Liver (tissue), 9 donors: ENCODE results near the gene CTDSP2. TPM values are rescaled to one million over a fixed set of nuclear protein-coding genes. Genes with fewer than 3 reads are reported as not detected.
"Not testable (repeated sequence)": the region's sequence is repeated elsewhere in the genome, so short reads cannot be mapped to it uniquely, and the experiment has no call there.

ENCODE experiments used
- DNase-seq: peaks from one replicate; pipeline ENCODE4 v3.0.0-alpha.2; 2017; ENCODE audit warnings: low spot score
- H3K27ac ChIP-seq, 2 donors: one replicate each; pipeline ENCODE4 v1.7.0; 2013; ENCODE audit warnings: inconsistent platforms in 2 of 2, low read length in 2 of 2, control low read depth in 1 of 2, low read depth in 1 of 2, mild to moderate bottlenecking in 1 of 2
- H3K27me3 ChIP-seq, 4 donors: one replicate each; pipeline versions ENCODE4 v1.6.1 to v1.7.0; 2013; ENCODE audit warnings: low read length in 3 of 4, inconsistent platforms in 1 of 4, mild to moderate bottlenecking in 1 of 4, moderate library complexity in 1 of 4; ENCODE audit not compliant: control insufficient read depth in 4 of 4, insufficient read depth in 4 of 4
- H3K36me3 ChIP-seq, 4 donors: one replicate each; pipeline versions ENCODE4 v1.6.1 to v1.7.0; 2013; ENCODE audit warnings: low read length in 3 of 4, mild to moderate bottlenecking in 3 of 4, low read depth in 1 of 4, moderate library complexity in 1 of 4; ENCODE audit not compliant: control insufficient read depth in 4 of 4, insufficient read depth in 3 of 4
- H3K4me1 ChIP-seq, 4 donors: one replicate each; pipeline versions ENCODE4 v1.6.1 to v1.7.0; 2013; ENCODE audit warnings: low read length in 3 of 4, mild to moderate bottlenecking in 3 of 4, moderate library complexity in 1 of 4; ENCODE audit not compliant: control insufficient read depth in 4 of 4, insufficient read depth in 4 of 4
- H3K4me3 ChIP-seq, 3 donors: one replicate each; pipeline versions ENCODE4 v1.6.1 to v1.7.0; 2013; ENCODE audit warnings: low read length in 3 of 3, control low read depth in 1 of 3, low read depth in 1 of 3, mild to moderate bottlenecking in 1 of 3
- H3K9ac ChIP-seq, 2 donors: one replicate each; pipeline ENCODE4 v1.7.0; 2013; ENCODE audit warnings: low read length in 2 of 2, mild to moderate bottlenecking in 2 of 2, moderate library complexity in 2 of 2, control low read depth in 1 of 2, low read depth in 1 of 2
- H3K9me3 ChIP-seq, 4 donors: one replicate each; pipeline versions ENCODE4 v1.6.1 to v1.7.0; 2013; ENCODE audit warnings: low read length in 3 of 4; ENCODE audit not compliant: control insufficient read depth in 4 of 4
- ATF3 ChIP-seq: IDR thresholded peaks from 2 replicates; pipeline ENCODE4 v1.6.1; 2016; ENCODE audit warnings: antibody characterized with exemption
- EGR1 ChIP-seq, 2 donors: IDR thresholded peaks; 2 replicates each; pipeline ENCODE4 v1.6.1; 2016 to 2018; ENCODE audit warnings: antibody characterized with exemption in 2 of 2, low read depth in 2 of 2
- FOXA1 ChIP-seq: IDR thresholded peaks from 2 replicates; pipeline ENCODE4 v1.6.1; 2016; ENCODE audit warnings: antibody characterized with exemption
- FOXA2 ChIP-seq: IDR thresholded peaks from 2 replicates; pipeline ENCODE4 v1.6.1; 2016; ENCODE audit warnings: antibody characterized with exemption
- GABPA ChIP-seq, 2 donors: IDR thresholded peaks in 1 of 2; conservative IDR thresholded peaks in 1 of 2; 2 replicates each; pipeline ENCODE4 v1.6.1; 2016; ENCODE audit warnings: antibody characterized with exemption in 2 of 2, mild to moderate bottlenecking in 1 of 2, moderate library complexity in 1 of 2
- HNF4A ChIP-seq, 2 donors: conservative IDR thresholded peaks; 2 replicates each; pipeline ENCODE4 v1.6.1; 2016; ENCODE audit warnings: antibody characterized with exemption in 2 of 2, mild to moderate bottlenecking in 2 of 2
- HNF4G ChIP-seq: IDR thresholded peaks from 2 replicates; pipeline ENCODE4 v1.6.1; 2016; ENCODE audit warnings: antibody characterized with exemption
- JUND ChIP-seq, 2 donors: IDR thresholded peaks; 2 replicates each; pipeline ENCODE4 v1.6.1; 2016; ENCODE audit warnings: antibody characterized with exemption in 2 of 2
- NR2F2 ChIP-seq: IDR thresholded peaks from 2 replicates; pipeline ENCODE4 v1.6.1; 2016; ENCODE audit warnings: antibody characterized with exemption
- RAD21 ChIP-seq, 2 donors: IDR thresholded peaks; 2 replicates each; pipeline ENCODE4 v1.6.1; 2016; ENCODE audit warnings: antibody characterized with exemption in 2 of 2, mild to moderate bottlenecking in 2 of 2
- REST ChIP-seq: IDR thresholded peaks from 2 replicates; pipeline ENCODE4 v1.6.1; 2016; ENCODE audit warnings: antibody characterized with exemption, mild to moderate bottlenecking
- RXRA ChIP-seq, 2 donors: IDR thresholded peaks; 2 replicates each; pipeline ENCODE4 v1.6.1; 2017 to 2018; ENCODE audit warnings: antibody characterized with exemption in 2 of 2, mild to moderate bottlenecking in 1 of 2
- SP1 ChIP-seq: IDR thresholded peaks from 2 replicates; pipeline ENCODE4 v1.6.1; 2018; ENCODE audit warnings: antibody characterized with exemption, mild to moderate bottlenecking
- TAF1 ChIP-seq: conservative IDR thresholded peaks from 2 replicates; pipeline ENCODE4 v1.6.1; 2016; ENCODE audit warnings: antibody characterized with exemption, mild to moderate bottlenecking
- YY1 ChIP-seq: IDR thresholded peaks from 2 replicates; pipeline ENCODE4 v1.6.1; 2016; ENCODE audit warnings: antibody characterized with exemption, mild to moderate bottlenecking
- ZBTB33 ChIP-seq: IDR thresholded peaks from 2 replicates; pipeline ENCODE4 v1.6.1; 2016; ENCODE audit warnings: antibody characterized with exemption
- WGBS: extraction: QIAGEN DNeasy Blood & Tissue Kit; methylation state at CpG from one replicate; pipeline ENCODE4 v1.1.7; 2013; 5-methylcytosine and 5-hydroxymethylcytosine counted together
- polyA plus RNA-seq, 2 donors: library from polyadenylated mRNA; stranded (reverse) in 1 of 2; unstranded in 1 of 2; fragments of 200-250 nt in 1 of 2; fragments of >200 nt in 1 of 2; fragmentation: Nextera tagmentation in 1 of 2; extraction: Ambion mirVana in 1 of 2; gene quantifications; one replicate each; pipeline versions ENCODE4 v1.2.1 to v1.2.3, GENCODE V29; 2013 to 2015
- total RNA-seq, 2 donors: library from RNA; depleted of rRNA; stranded (reverse); fragments of >200 nt; gene quantifications; one replicate each; pipeline ENCODE4 v1.2.3, GENCODE V29; 2014
- TF ChIP-seq, protein P1 (sequence below): fragments of 150-350 bp; IDR thresholded peaks from 2 replicates; pipeline ENCODE4 v1.5.1; 2017; ENCODE audit warnings: improper control_type of control experiment, low read depth, low read length; ENCODE audit not compliant: missing input control
- TF ChIP-seq, protein P2 (sequence below): IDR thresholded peaks from 2 replicates; pipeline ENCODE4 v1.6.1; 2016; ENCODE audit warnings: antibody characterized with exemption
- donor health status: healthy.
- donor health status: healthy.
- donor health status: healthy.
- donor health status: healthy.
- donor health status: healthy.

Gene CTDSP2
- total and polyA plus RNA-seq, 4 donors: 20.1 to 60.9 (median 43.7) TPM

DNA sequence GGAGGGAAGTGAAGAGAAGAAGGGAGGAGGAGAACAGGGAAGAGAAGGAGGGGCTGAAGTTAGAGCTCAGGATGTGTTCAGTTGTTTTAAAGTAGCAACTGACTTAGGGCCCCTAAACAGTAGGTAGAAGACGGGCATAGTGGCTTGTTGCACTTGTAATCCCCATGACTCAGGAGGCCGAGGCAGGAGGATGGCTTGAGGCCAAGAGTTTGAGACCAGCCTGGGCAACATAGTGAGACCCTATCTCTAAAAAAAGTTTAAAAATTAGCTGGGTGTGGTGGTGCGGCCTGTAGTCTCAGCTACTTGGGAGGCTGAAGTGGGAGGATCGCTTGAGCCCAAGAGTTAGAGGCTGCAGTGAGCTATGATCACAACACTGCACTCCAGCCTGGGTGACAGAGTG, 40.4 kb upstream of the CTDSP2 start:
- H3K27ac ChIP-seq, DNase-seq, H3K27me3 ChIP-seq, H3K4me3 ChIP-seq, H3K36me3 ChIP-seq, H3K9me3 ChIP-seq, H3K4me1 ChIP-seq, H3K9ac ChIP-seq: not testable (repeated sequence)
- 93% methylated on average over 4 of the region's 4 CpGs for WGBS

- H3K4me1 ChIP-seq: no peaks in the 10 kb centered on the region
Measured at GRCh38 chr12:57886542-57886941, 40.0 kb upstream of the CTDSP2 start.

More at GRCh38 chr12:57886542-57886941, 40.0 kb upstream of the CTDSP2 start:
- Histone ChIP-seq H3K27me3 (no peaks in the 10 kb centered on the region), H3K9me3 (no peaks in the 10 kb centered on the region), H3K27ac (no peak overlapping the region), H3K4me3 (no peak overlapping the region), H3K9ac (no peak overlapping the region), H3K36me3 (no peaks in the 10 kb centered on the region)
- 91% methylated on average over 2 of the region's 2 CpGs for WGBS
- DNase-seq: no peak
- TF ChIP-seq JUND (IDR thresholded peaks at IDR 0.05): no peak
- no peak for TF ChIP-seq EGR1 (IDR thresholded peaks at IDR 0.05; ENCODE audit: low read depth in 2 of 2)
- no peak for TF ChIP-seq FOXA1
- no peak for TF ChIP-seq ATF3
- TF ChIP-seq, protein P1, sequence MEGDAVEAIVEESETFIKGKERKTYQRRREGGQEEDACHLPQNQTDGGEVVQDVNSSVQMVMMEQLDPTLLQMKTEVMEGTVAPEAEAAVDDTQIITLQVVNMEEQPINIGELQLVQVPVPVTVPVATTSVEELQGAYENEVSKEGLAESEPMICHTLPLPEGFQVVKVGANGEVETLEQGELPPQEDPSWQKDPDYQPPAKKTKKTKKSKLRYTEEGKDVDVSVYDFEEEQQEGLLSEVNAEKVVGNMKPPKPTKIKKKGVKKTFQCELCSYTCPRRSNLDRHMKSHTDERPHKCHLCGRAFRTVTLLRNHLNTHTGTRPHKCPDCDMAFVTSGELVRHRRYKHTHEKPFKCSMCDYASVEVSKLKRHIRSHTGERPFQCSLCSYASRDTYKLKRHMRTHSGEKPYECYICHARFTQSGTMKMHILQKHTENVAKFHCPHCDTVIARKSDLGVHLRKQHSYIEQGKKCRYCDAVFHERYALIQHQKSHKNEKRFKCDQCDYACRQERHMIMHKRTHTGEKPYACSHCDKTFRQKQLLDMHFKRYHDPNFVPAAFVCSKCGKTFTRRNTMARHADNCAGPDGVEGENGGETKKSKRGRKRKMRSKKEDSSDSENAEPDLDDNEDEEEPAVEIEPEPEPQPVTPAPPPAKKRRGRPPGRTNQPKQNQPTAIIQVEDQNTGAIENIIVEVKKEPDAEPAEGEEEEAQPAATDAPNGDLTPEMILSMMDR: no peak
- no peak for TF ChIP-seq TAF1
- TF ChIP-seq NR2F2: no peak
- TF ChIP-seq REST: no peak
- no peak for TF ChIP-seq FOXA2
- no peak for TF ChIP-seq HNF4G
- no peak for TF ChIP-seq YY1
- TF ChIP-seq RXRA (IDR thresholded peaks at IDR 0.05): no peak
- no peak for TF ChIP-seq RAD21 (IDR thresholded peaks at IDR 0.05)
- no peak for TF ChIP-seq SP1
- no peak for TF ChIP-seq HNF4A (conservative IDR thresholded peaks at IDR 0.05)
- TF ChIP-seq, protein P2, sequence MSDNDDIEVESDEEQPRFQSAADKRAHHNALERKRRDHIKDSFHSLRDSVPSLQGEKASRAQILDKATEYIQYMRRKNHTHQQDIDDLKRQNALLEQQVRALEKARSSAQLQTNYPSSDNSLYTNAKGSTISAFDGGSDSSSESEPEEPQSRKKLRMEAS: no peak
- TF ChIP-seq GABPA (IDR thresholded peaks at IDR 0.05 in 1 of 2, conservative IDR thresholded peaks at IDR 0.05 in 1 of 2): no peak
- TF ChIP-seq ZBTB33: no peak
